Activated T-helper 2 cell treated with anti-CD3 and anti-CD28 coated beads, Interferon-gamma antibody, Interleukin-2, Interleukin-4, amounts not matched to agents 10 μg/mL and 5 μg/mL and 100 μg/mL, durations not matched to agents 14 hours and 24 hours and 36 hours (primary cell): ENCODE data around the gene MS4A5. TPM values are rescaled to one million over a fixed set of nuclear protein-coding genes. Genes with fewer than 3 reads are reported as not detected.
"Not testable (repeated sequence)": the region's sequence is repeated elsewhere in the genome, so short reads cannot be mapped to it uniquely, and the experiment has no call there.

ENCODE experiments used
- DNase-seq: peaks from one replicate; pipeline ENCODE4 v3.0.0; 2021; ENCODE audit warnings: low spot score
- H3K27ac Mint-ChIP-seq: one replicate; pipeline ENCODE4 v1.8.0; 2021; ENCODE audit warnings: mixed read lengths
- H3K27me3 Mint-ChIP-seq: one replicate; pipeline ENCODE4 v1.8.0; 2021; ENCODE audit warnings: low read depth, mixed read lengths
- H3K36me3 Mint-ChIP-seq: one replicate; pipeline ENCODE4 v1.8.0; 2021; ENCODE audit warnings: low read depth, mixed read lengths
- H3K4me1 Mint-ChIP-seq: one replicate; pipeline ENCODE4 v1.8.0; 2021; ENCODE audit warnings: low read depth, mixed read lengths
- H3K4me3 Mint-ChIP-seq: one replicate; pipeline ENCODE4 v1.8.0; 2021; ENCODE audit warnings: low read depth, mild to moderate bottlenecking, moderate library complexity, mixed read lengths
- H3K9me3 Mint-ChIP-seq: one replicate; pipeline ENCODE4 v1.8.0; 2021; ENCODE audit warnings: mixed read lengths
- intact Hi-C: fragments of 100-400 bp; cut with micrococcal nuclease; formaldehyde crosslinking; loops from one replicate; pipeline ENCODE4 v1.15.1; 2023
- total RNA-seq: library from RNA; stranded (reverse); gene quantifications from 2 replicates; pipeline ENCODE4 v1.2.3, GENCODE V29; 2022

The MS4A5 gene
- total RNA-seq, 1 donor from 2014 or later = not detected

DNA sequence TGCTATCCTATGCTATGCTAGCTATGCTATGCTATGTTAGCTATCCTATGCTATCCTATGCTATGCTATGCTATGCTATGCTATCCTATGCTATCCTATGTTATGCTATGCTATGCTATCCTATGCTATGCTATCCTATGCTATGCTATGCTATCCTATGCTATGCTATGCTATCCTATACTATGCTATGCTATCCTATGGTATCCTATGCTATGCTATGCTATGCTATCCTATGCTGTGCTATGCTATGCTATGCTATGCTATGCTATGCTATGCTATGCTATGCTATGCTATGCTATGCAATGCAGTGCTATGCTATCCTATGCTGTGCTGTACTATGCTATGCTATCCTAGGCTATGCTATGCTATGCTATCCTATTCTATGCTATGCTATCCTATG, 17.7 kb downstream of the MS4A5 start:
- Mint-ChIP-seq H3K4me1 (peaks cover 12% of the 10 kb centered on the region), H3K4me3 (no peak overlapping the region), H3K9me3 (no peaks in the 10 kb centered on the region), H3K27me3 (peaks cover 3% of the 10 kb centered on the region), H3K36me3 (no peaks in the 10 kb centered on the region), H3K27ac (no peak overlapping the region)
- intact Hi-C loops = no loop called here
- no peak for DNase-seq

DNA sequence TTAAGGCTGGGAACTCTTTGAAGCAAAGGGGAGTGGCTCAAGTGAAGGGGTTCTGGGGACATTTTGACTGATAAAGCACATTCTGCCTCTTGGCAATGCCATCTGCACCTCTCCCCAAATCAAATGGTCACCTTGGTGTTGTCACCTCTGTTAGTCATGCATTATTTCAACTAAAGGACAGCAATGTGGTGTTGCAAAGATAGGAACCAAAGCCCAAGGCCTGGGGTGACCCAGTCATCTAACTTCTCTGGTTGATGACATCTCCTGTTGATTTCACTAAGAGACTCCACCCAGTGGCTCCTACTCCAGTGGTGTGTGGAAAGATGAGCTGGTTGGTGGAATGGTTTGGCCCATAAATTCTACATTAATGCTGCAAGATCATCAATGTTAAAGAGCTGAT, 18.5 kb downstream of the MS4A5 start:
- Mint-ChIP-seq H3K27ac (no peak overlapping the region), H3K4me1 (peaks cover 12% of the 10 kb centered on the region), H3K4me3 (no peak overlapping the region), H3K9me3 (no peaks in the 10 kb centered on the region), H3K27me3 (peaks cover 3% of the 10 kb centered on the region), H3K36me3 (no peaks in the 10 kb centered on the region)
- intact Hi-C loops = no loop called here
- DNase-seq = no peak

DNA sequence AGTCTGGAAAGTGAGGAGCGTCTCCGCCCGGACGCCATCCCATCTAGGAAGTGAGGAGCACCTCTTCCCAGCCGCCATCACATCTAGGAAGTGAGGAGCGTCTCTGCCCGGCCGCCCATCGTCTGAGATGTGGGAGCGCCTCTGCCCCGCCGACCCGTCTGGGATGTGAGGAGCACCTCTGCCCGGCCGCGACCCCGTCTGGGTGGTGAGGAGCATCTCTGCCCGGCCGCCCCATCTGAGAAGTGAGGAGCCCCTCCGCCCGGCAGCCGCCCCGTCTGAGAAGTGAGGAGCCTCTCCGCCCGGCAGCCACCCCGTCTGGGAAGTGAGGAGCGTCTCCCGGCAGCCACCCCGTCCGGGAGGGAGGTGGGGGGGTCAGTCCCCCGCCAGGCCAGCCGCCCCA, 21.8 kb downstream of the MS4A5 start:
- DNase-seq, intact Hi-C loops, H3K27me3 Mint-ChIP-seq, H3K4me3 Mint-ChIP-seq, H3K4me1 Mint-ChIP-seq, H3K9me3 Mint-ChIP-seq, H3K27ac Mint-ChIP-seq, H3K36me3 Mint-ChIP-seq: not testable (repeated sequence)

DNA sequence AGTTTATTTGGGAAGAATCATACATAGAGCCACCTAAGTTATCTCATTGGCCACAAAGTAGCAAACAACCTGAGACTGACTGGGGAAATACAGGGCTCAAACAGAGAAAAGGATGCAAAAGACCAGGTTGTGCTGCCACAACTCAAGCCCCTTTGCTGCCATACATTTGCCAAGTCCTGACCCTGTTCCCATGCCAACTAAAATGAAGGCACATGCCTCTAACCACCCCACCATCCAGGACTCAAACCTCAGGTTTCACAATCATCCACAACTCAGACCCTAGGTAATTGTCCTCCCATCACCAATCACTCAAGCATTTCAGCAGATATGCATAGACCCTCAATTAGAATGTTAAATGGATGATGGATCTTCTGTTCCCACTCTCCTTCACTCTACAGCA, 24.8 kb downstream of the MS4A5 start:
- Mint-ChIP-seq H3K4me1 (no peaks in the 10 kb centered on the region), H3K9me3 (no peaks in the 10 kb centered on the region), H3K27me3 (peaks cover 16% of the 10 kb centered on the region), H3K4me3 (no peak overlapping the region), H3K27ac (no peak overlapping the region), H3K36me3 (no peaks in the 10 kb centered on the region)
- intact Hi-C loops = no loop called here
- DNase-seq = no peak

DNA sequence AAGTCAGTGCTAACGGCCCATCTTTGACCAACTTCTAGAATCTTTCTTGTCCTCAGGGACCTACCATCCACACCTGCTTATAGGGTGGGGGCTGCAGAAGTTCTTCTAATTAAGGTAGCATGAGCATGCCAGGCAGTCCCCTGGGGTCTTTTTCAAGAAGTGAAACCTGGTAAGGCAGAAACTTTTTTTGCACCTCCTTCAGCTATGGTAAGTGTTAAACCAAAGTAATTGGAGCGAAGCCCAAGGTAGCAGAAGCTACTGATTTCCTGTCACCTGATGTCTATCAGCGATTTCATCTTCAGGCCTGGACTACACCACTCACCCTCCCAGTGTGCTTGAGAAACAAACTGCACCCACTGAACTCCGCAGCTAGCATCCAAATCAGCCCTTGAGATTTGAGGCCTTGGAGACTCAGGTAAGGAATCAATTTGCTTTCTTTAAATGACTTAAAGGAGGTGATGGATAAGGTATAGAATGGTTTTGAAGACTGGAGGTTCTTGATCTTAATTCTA, 26.2 kb downstream of the MS4A5 start, which contains the start of gene MS4A1:
MS4A1 (plus strand) TSS at position 317 of the 512 bp plus-strand sequence. CDS start 6,528 bp downstream, outside the sequence.
- no peak within 1 kb of the TSS for H3K4me3 Mint-ChIP-seq
- no peak within 1 kb of the TSS for H3K27ac Mint-ChIP-seq
- intact Hi-C loops = no loop called here
- DNase-seq = no peak
- peaks cover 16% of the 10 kb centered on the region for H3K27me3 Mint-ChIP-seq
- no peaks in the 10 kb centered on the region for H3K36me3 Mint-ChIP-seq
- H3K9me3 Mint-ChIP-seq = no peaks in the 10 kb centered on the region
- no peaks in the 10 kb centered on the region for H3K4me1 Mint-ChIP-seq

DNA sequence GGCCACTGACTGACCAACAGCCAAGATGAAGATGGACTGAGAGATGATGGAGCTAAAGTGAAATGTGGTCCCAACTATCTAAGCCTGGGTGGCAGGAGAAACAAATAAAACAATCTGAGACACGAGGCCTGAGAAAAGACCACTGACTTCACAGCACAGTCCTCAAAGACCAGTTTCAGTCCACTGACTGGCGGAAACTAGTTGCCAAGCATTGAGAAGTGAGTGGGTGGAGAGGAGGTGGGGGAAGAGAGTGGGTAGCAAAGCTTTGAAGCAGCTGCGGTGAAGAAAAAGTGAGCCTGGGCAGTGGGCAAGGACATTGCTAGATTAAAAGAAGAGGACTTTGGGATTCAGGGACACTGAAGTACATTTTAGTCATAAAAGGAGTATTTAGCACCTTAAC, 28.2 kb downstream of the MS4A5 start:
- Mint-ChIP-seq H3K4me3 (no peak overlapping the region), H3K9me3 (no peaks in the 10 kb centered on the region), H3K36me3 (no peaks in the 10 kb centered on the region), H3K27ac (no peak overlapping the region), H3K27me3 (peaks cover 16% of the 10 kb centered on the region), H3K4me1 (no peaks in the 10 kb centered on the region)
- intact Hi-C loops = no loop called here
- no peak for DNase-seq

DNA sequence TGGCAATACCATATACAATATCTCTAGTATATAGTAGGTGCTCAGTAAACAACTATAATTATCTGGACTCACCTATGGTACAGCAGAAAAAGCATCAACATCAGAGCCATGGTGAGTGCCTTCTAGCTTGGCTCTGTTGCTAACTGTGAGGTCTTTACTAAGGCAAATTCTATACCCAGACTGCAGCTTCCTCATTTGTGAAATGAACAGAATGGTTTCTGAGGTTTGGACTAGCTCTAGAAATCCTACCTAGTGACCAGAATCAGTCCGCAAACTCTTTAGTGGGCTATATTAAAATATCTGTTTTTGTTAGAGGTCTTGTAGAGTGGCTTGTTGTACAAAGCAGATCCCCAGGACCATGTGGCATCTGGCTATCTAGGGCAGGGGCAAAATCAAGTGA, 30.0 kb downstream of the MS4A5 start:
- H3K9me3 Mint-ChIP-seq = no peaks in the 10 kb centered on the region
- intact Hi-C loops = no loop called here
- H3K4me3 Mint-ChIP-seq = no peak overlapping the region
- no peak for DNase-seq
- no peaks in the 10 kb centered on the region for H3K36me3 Mint-ChIP-seq
- peaks cover 14% of the 10 kb centered on the region for H3K27me3 Mint-ChIP-seq
- H3K27ac Mint-ChIP-seq = no peak overlapping the region
- H3K4me1 Mint-ChIP-seq = no peaks in the 10 kb centered on the region

DNA sequence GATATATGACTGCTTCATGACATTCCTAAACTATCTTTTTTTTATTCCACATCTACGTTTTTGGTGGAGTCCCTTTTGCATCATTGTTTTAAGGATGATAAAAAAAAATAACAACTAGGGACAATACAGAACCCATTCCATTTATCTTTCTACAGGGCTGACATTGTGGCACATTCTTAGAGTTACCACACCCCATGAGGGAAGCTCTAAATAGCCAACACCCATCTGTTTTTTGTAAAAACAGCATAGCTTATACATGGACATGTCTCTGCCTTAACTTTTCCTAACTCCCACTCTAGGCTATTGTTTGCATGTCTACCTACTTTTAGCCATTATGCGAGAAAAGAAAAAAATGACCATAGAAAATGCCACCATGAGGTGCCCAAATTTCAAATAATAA, 39.5 kb downstream of the MS4A5 start:
- H3K27me3 Mint-ChIP-seq = peaks cover 20% of the 10 kb centered on the region
- no peaks in the 10 kb centered on the region for H3K9me3 Mint-ChIP-seq
- H3K27ac Mint-ChIP-seq = no peak overlapping the region
- H3K36me3 Mint-ChIP-seq = no peaks in the 10 kb centered on the region
- intact Hi-C loops = no loop called here
- no peaks in the 10 kb centered on the region for H3K4me1 Mint-ChIP-seq
- H3K4me3 Mint-ChIP-seq = no peak overlapping the region
- DNase-seq = no peak

DNA sequence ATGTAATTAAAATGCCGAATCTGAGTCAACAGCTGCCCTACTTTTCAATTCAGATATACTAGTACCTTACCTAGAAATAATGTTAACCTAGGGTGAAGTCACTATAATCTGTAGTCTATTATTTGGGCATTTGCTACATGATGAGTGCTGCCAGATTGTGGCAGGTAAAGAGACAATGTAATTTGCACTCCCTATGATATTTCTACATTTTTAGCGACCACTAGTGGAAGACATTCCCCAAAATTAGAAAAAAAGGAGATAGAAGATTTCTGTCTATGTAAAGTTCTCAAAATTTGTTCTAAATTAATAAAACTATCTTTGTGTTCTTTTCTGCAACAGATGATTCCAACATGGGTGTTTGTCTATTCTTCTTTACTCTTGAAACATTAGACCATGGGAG, 40.4 kb downstream of the MS4A5 start:
- Mint-ChIP-seq H3K4me3 (no peak overlapping the region), H3K36me3 (no peaks in the 10 kb centered on the region), H3K27ac (no peak overlapping the region), H3K9me3 (no peaks in the 10 kb centered on the region), H3K4me1 (no peaks in the 10 kb centered on the region), H3K27me3 (peaks cover 20% of the 10 kb centered on the region)
- intact Hi-C loops = no loop called here
- no peak for DNase-seq

DNA sequence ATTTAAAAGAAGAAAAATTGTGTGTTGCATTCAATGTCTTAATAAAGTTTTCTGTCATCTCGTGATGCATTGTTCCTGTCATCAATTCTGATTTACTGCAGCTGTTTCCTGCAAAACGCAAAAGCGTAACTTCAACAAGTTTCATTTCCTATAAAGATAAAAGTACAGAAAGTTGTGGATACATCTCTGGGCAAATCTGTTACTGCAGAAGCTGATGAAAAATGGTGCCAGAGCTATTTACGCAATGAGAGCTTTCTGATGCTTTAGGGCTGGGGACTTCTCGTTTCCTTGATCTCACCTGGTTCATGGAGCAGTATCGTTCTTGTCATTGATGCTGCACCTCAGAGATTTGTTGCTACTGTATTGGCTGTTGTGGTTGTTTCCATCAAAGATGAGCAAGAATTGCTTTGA, 47.7 kb downstream of the MS4A5 start:
- Mint-ChIP-seq H3K4me3 (no peak overlapping the region), H3K27ac (no peak overlapping the region), H3K9me3 (no peaks in the 10 kb centered on the region), H3K27me3 (peaks cover 28% of the 10 kb centered on the region), H3K36me3 (no peaks in the 10 kb centered on the region), H3K4me1 (peaks cover 3% of the 10 kb centered on the region)
- intact Hi-C loops = no loop called here
- no peak for DNase-seq

DNA sequence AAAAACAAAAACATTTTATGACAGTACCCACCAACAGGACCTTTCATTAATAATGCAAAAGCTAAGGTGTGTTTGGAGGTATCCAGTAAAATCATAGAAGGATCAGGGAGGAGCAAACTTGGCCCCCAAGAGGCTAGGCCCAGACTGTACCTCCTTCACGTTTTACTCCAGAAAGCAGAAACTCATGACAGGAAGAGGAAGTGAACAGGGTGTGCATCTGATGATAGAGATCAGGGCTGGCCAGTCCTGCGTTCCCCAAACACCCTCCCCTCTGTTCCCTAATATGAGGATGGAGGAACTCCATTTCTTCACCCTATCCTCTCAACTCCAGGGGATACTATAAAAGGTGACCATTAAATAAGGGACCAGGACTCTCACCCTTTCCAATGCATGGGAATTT, 53.0 kb downstream of the MS4A5 start:
- no peak for DNase-seq
- H3K27me3 Mint-ChIP-seq = peaks cover 24% of the 10 kb centered on the region
- no peaks in the 10 kb centered on the region for H3K9me3 Mint-ChIP-seq
- peaks cover under 1% of the 10 kb centered on the region for H3K4me1 Mint-ChIP-seq
- no peak overlapping the region for H3K4me3 Mint-ChIP-seq
- H3K27ac Mint-ChIP-seq = no peak overlapping the region
- no peaks in the 10 kb centered on the region for H3K36me3 Mint-ChIP-seq
- intact Hi-C loops = no loop called here

DNA sequence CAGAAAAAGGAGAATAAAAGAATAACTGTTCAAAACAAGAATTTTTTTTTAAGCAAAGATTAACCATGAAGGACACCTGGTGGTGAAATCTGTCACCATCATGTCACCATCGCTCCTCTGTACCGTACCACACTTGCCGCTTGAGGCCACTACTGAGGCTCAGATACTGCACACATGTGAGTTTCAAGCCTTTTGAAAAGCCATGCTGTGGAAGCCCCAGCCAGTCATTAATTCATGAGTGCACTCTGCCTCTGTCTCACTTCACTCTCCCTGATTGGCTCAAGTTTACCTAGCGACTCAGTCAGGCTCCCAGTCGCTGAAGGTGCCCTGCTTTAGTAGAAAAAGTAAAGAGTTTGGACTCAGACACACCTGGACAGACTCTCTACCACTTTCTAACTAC, 56.6 kb downstream of the MS4A5 start:
- Mint-ChIP-seq H3K27ac (no peak overlapping the region), H3K27me3 (peaks cover 12% of the 10 kb centered on the region), H3K4me3 (no peak overlapping the region), H3K4me1 (no peaks in the 10 kb centered on the region), H3K36me3 (no peaks in the 10 kb centered on the region), H3K9me3 (no peaks in the 10 kb centered on the region)
- intact Hi-C loops = loop anchor here (5.0 kb wide), 1 partner anchor 124 kb away; no protein-coding TSS in a partner anchor
- no peak for DNase-seq

DNA sequence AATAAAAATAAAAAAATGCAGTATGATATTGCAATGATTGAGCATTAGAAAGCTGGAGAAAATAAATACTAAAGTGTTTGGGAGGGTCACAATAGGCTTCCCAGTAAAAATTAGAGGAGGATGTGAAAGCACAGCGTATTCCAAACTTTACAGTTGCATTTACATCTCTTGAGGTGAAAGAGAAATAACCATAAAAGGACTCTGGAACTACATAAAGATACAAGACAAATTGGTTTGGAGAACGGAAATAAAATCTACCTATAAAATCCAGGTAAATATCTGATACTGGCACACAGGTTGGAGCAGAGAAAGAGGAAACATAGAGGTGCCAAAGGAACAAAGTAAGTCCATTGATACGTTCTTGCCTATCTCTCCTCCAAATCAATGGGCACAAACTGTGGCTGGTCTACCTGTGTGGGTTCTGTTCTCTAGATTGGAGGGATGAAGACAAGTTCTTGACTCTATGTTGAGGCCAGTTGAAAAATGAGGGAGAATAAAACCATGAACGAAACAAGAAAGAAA, 63.2 kb downstream of the MS4A5 start, which contains the start of gene MS4A12:
MS4A12 (plus strand) TSS at position 291 of the 522 bp plus-strand sequence. CDS start 4,541 bp downstream, outside the sequence.
- Mint-ChIP-seq H3K4me1 (no peaks in the 10 kb centered on the region), H3K9me3 (no peaks in the 10 kb centered on the region), H3K4me3 (no peak within 1 kb of the TSS), H3K36me3 (no peaks in the 10 kb centered on the region), H3K27ac (no peak within 1 kb of the TSS), H3K27me3 (peaks cover 11% of the 10 kb centered on the region)
- intact Hi-C loops = no loop called here
- DNase-seq = no peak

DNA sequence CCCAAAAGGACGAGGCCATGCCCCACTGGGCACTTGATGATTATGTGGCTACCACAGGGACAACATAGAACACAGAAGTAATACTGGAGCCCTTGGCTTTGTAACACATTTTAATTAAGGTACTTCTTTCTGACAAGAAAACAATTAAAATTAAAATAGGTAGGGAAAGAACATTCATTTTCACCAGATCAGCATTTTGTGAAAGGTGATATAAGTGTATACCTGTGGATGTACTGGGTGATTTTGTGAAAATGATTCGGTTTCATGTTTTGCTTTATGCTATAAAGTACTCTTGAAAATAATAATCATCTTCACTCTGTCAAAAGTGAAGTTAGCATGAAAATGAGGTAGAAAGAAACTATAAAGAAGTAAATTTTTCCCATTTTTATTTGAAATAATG, 64.1 kb downstream of the MS4A5 start:
- Mint-ChIP-seq H3K36me3 (no peaks in the 10 kb centered on the region), H3K4me3 (no peak overlapping the region), H3K27me3 (peaks cover 15% of the 10 kb centered on the region), H3K27ac (no peak overlapping the region), H3K4me1 (no peaks in the 10 kb centered on the region), H3K9me3 (no peaks in the 10 kb centered on the region)
- intact Hi-C loops = no loop called here
- no peak for DNase-seq
